Measurements from ENCODE around the gene AKT3. TPM values are rescaled to one million over a fixed set of nuclear protein-coding genes. Genes with fewer than 3 reads are reported as not detected.

AKT3 gene
- total RNA-seq, 2 donors from 2014 or later = 46.0 to 85.8 TPM

DNA sequence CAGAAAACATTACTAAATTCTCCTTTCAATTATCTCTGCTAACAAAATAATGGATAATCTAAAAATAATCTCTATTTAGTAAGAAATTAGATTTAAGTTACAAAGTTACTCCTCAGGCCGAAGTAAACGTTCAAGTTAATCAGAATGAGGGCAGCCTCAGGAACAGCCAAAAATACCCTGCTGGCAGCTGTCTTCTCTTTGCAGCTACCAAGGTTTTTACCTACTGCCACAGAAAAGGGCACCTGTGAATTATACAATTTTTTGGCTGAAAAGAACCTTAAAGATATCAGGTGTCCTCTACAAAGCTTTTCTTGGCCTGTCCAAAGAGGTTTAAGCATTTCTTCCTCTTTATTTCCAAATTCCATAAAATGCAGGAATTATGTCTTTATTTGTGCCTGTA lies 84.4 kb downstream of the AKT3 start:
- Histone ChIP-seq H3K36me3 (no peaks in the 10 kb centered on the region), H3K9me3 (no peaks in the 10 kb centered on the region), H3K27me3 (replicated peaks; ENCODE audit: insufficient read depth) (no peaks in the 10 kb centered on the region), H3K4me1 (ENCODE audit: control insufficient read depth in 1 of 2, low read depth in 2 of 2) (peaks cover 13 to 26% of the 10 kb centered on the region in 2 donors), H3K4me3 (no peak overlapping the region), H3K27ac (no peak overlapping the region)
- no peak for DNase-seq (ENCODE audit: low spot score)
- TF ChIP-seq, protein P1, sequence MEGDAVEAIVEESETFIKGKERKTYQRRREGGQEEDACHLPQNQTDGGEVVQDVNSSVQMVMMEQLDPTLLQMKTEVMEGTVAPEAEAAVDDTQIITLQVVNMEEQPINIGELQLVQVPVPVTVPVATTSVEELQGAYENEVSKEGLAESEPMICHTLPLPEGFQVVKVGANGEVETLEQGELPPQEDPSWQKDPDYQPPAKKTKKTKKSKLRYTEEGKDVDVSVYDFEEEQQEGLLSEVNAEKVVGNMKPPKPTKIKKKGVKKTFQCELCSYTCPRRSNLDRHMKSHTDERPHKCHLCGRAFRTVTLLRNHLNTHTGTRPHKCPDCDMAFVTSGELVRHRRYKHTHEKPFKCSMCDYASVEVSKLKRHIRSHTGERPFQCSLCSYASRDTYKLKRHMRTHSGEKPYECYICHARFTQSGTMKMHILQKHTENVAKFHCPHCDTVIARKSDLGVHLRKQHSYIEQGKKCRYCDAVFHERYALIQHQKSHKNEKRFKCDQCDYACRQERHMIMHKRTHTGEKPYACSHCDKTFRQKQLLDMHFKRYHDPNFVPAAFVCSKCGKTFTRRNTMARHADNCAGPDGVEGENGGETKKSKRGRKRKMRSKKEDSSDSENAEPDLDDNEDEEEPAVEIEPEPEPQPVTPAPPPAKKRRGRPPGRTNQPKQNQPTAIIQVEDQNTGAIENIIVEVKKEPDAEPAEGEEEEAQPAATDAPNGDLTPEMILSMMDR (IDR thresholded peaks at IDR 0.05) = no peak
- no peak for ATAC-seq (ENCODE audit: insufficient number of reproducible peaks, low FRiP score, low read depth)

DNA sequence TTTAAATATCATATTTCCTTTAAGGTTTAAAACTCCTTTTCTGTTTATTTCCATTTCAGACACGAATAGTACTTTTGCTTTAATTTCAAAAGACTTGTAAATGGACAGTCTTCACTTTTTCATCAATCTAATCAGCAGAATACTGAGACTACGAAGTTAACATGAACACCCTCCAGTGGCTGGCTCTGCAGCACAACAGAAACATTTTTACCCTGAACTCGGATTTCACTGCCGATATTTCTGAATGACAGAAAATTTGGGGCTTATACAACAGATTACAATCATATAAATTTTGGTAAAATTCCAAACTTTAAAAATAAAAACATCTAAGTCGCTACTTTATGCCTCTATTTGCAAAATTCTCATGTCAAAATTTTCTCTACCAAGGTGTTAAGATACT lies 86.2 kb downstream of the AKT3 start:
- no peaks in the 10 kb centered on the region for H3K27me3 ChIP-seq (replicated peaks; ENCODE audit: insufficient read depth)
- no peaks in the 10 kb centered on the region for H3K36me3 ChIP-seq
- no peak for DNase-seq (ENCODE audit: low spot score)
- H3K4me3 ChIP-seq = no peak overlapping the region
- H3K9me3 ChIP-seq = no peaks in the 10 kb centered on the region
- peaks cover 15 to 30% of the 10 kb centered on the region in 2 donors for H3K4me1 ChIP-seq (ENCODE audit: control insufficient read depth in 1 of 2, low read depth in 2 of 2)
- no peak overlapping the region for H3K27ac ChIP-seq
- TF ChIP-seq, protein P1 (IDR thresholded peaks at IDR 0.05) = no peak
- ATAC-seq (ENCODE audit: insufficient number of reproducible peaks, low FRiP score, low read depth) = no peak

DNA sequence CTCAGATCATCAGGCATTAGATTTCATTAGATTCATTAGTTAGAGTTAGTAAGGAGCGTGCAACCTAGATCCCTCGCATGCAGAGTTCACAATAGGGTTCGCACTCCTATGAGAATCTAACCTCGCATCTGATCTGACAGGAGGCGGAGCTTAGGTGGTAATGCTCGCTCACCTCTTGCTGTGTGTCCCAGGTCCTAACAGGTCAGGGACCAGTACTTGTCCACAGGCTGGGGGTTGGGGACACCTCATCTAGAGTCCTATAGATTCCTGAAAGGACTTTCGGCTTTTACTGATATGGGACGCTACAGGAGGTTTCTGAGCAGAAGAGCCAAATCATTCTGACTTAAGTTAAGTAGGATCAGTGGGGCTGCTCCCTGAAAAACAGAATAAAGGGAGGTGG lies 91.4 kb downstream of the AKT3 start:
- H3K4me3 ChIP-seq = no peak overlapping the region
- no peak for DNase-seq (ENCODE audit: low spot score)
- no peaks in the 10 kb centered on the region for H3K9me3 ChIP-seq
- no peak for ATAC-seq (ENCODE audit: insufficient number of reproducible peaks, low FRiP score, low read depth)
- H3K27me3 ChIP-seq (replicated peaks; ENCODE audit: insufficient read depth) = no peaks in the 10 kb centered on the region
- no peaks in the 10 kb centered on the region for H3K36me3 ChIP-seq
- TF ChIP-seq, protein P1 (IDR thresholded peaks at IDR 0.05) = no peak
- H3K4me1 ChIP-seq (ENCODE audit: control insufficient read depth in 1 of 2, low read depth in 2 of 2) = peaks cover 9 to 22% of the 10 kb centered on the region in 2 donors
- H3K27ac ChIP-seq = no peak overlapping the region

DNA sequence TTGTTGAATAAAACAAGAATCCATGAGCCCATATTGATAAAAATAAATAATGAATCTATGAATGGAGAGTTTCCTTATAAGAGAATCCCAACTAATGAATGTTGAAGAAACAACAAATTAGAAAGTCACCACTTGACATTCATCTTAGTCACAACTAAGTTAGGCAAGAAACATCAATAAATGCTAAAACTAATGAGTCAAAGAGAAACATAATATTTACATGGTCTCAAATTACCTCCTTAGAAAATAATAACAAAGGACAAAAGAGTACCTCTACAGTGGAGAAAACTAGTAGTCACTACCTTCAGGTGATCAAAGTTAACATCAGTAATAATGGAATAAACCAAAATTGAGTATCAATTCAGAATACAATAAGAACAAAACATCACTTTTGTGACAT lies 93.5 kb downstream of the AKT3 start:
- Histone ChIP-seq H3K36me3 (no peaks in the 10 kb centered on the region), H3K4me3 (no peak overlapping the region), H3K9me3 (no peaks in the 10 kb centered on the region), H3K27me3 (replicated peaks; ENCODE audit: insufficient read depth) (no peaks in the 10 kb centered on the region), H3K4me1 (ENCODE audit: control insufficient read depth in 1 of 2, low read depth in 2 of 2) (peaks cover 9 to 37% of the 10 kb centered on the region in 2 donors), H3K27ac (no peak overlapping the region)
- TF ChIP-seq, protein P1 (IDR thresholded peaks at IDR 0.05) = no peak
- ATAC-seq (ENCODE audit: insufficient number of reproducible peaks, low FRiP score, low read depth) (no peak), DNase-seq (ENCODE audit: low spot score) (no peak)

DNA sequence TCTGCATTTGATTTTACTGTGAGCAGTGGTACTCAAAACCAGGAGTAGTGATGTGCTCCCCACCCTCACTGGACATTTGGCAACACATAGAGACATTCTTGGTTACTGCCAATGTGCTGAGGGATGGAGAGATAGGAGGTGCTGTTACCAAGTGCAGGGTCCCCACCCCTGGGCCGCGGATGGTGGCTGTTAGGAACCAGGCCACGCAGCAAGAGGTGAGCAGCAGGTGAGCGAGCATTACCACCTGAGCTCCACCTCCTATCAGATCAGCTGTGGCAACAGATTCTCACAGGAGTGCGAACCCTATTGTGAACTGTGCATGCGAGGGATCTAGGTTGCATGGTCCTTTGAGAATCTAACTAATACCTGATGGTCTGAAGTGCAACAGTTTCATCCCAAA lies 95.7 kb downstream of the AKT3 start:
- H3K36me3 ChIP-seq = no peaks in the 10 kb centered on the region
- H3K4me1 ChIP-seq (ENCODE audit: control insufficient read depth in 1 of 2, low read depth in 2 of 2) = peaks cover 3 to 35% of the 10 kb centered on the region in 2 donors
- H3K27me3 ChIP-seq (replicated peaks; ENCODE audit: insufficient read depth) = no peaks in the 10 kb centered on the region
- no peak overlapping the region for H3K4me3 ChIP-seq
- H3K27ac ChIP-seq = no peak overlapping the region
- no peak for ATAC-seq (ENCODE audit: insufficient number of reproducible peaks, low FRiP score, low read depth)
- no peak for DNase-seq (ENCODE audit: low spot score)
- H3K9me3 ChIP-seq = no peaks in the 10 kb centered on the region
- TF ChIP-seq, protein P1 (IDR thresholded peaks at IDR 0.05) = no peak

Data from thoracic aorta (tissue), 2 donors.